Lung (tissue), 12 donors: ENCODE results near the gene FOXP4. TPM values are rescaled to one million over a fixed set of nuclear protein-coding genes. Genes with fewer than 3 reads are reported as not detected.

ENCODE experiments used
- ATAC-seq: fragments of 200-7000 bp; cut with Tn5 transposase; one replicate; pipeline ENCODE4 v1.9.1; 2020; ENCODE audit warnings: moderate number of reproducible peaks; ENCODE audit not compliant: insufficient read depth, low FRiP score
- DNase-seq, 3 donors: peaks; one replicate each; pipeline ENCODE4 v3.0.0-alpha.2; 2013 to 2017
- H3K27ac ChIP-seq, 2 donors: one replicate each; pipeline ENCODE4 v1.5.1; 2013; ENCODE audit warnings: mild to moderate bottlenecking in 2 of 2, moderate library complexity in 2 of 2, control low read depth in 1 of 2, inconsistent platforms in 1 of 2, low read depth in 1 of 2, low read length in 1 of 2
- H3K27me3 ChIP-seq, 3 donors: one replicate each; pipeline ENCODE4 v1.5.1; 2013; ENCODE audit warnings: low read length in 2 of 3; ENCODE audit not compliant: control insufficient read depth in 3 of 3, insufficient read depth in 3 of 3
- H3K36me3 ChIP-seq, 4 donors: one replicate each; pipeline ENCODE4 v1.5.1; 2013; ENCODE audit warnings: low read length in 4 of 4, mild to moderate bottlenecking in 1 of 4, moderate library complexity in 1 of 4; ENCODE audit not compliant: control insufficient read depth in 4 of 4, insufficient read depth in 4 of 4
- H3K4me1 ChIP-seq, 5 donors: one replicate each; pipeline ENCODE4 v1.5.1; 2013; ENCODE audit warnings: low read length in 5 of 5, mild to moderate bottlenecking in 2 of 5, moderate library complexity in 1 of 5; ENCODE audit not compliant: control insufficient read depth in 5 of 5, insufficient read depth in 5 of 5
- H3K4me3 ChIP-seq: one replicate; pipeline ENCODE4 v1.5.1; 2013; ENCODE audit warnings: mild to moderate bottlenecking, control low read depth, moderate library complexity
- H3K9ac ChIP-seq, 2 donors: one replicate each; pipeline ENCODE4 v1.5.1; 2013; ENCODE audit warnings: low read length in 2 of 2, control low read depth in 1 of 2; ENCODE audit not compliant: insufficient read depth in 1 of 2
- H3K9me3 ChIP-seq, 4 donors: one replicate each; pipeline ENCODE4 v1.5.1; 2013; ENCODE audit warnings: low read length in 3 of 4, mild to moderate bottlenecking in 1 of 4, moderate library complexity in 1 of 4; ENCODE audit not compliant: control insufficient read depth in 4 of 4, insufficient read depth in 3 of 4
- CTCF ChIP-seq: IDR thresholded peaks from 2 replicates; pipeline ENCODE4 v1.5.1; 2012; ENCODE audit warnings: mild to moderate bottlenecking; ENCODE audit errors: control extremely low read depth, extremely low read depth
- WGBS, 2 donors: extraction: QIAGEN DNeasy Blood & Tissue Kit; methylation state at CpG; one replicate each; pipeline ENCODE4 v1.1.7; 2013; 5-methylcytosine and 5-hydroxymethylcytosine counted together
- polyA plus RNA-seq, 2 donors: library from polyadenylated mRNA; stranded (reverse); fragments of 200-250 nt; gene quantifications; one replicate each; pipeline ENCODE4 v1.2.1, GENCODE V29; 2013
- total RNA-seq, 2 donors: library from RNA; depleted of rRNA in 1 of 2; stranded (reverse); fragments of >200 nt in 1 of 2; gene quantifications; one replicate each; pipeline ENCODE4 v1.2.1, GENCODE V29; 2014 to 2021
- donor health status: control.
- donor health status: control.
- donor health status: Bipolar disorder and iron deficiency.
- donor health status: healthy.
- donor health status: DM: yes; HTN: yes; CAD: no.

FOXP4 gene
- total and polyA plus RNA-seq, 4 donors, result 12.8 to 35.0 (median 22.2) TPM

- Histone ChIP-seq H3K27me3 (no peaks in the 10 kb centered on the region), H3K4me3 (no peak overlapping the region), H3K9me3 (peaks cover 0 to 1% (median 0%) of the 10 kb centered on the region in 4 donors), H3K9ac (no peak overlapping the region), H3K27ac (no peak overlapping the region), H3K36me3 (no peaks in the 10 kb centered on the region), H3K4me1 (peaks cover 0 to 10% (median 0%) of the 10 kb centered on the region in 5 donors)
- 52 to 73% methylated on average over 2 of the region's 2 CpGs for WGBS, 2 donors
- ATAC-seq (no peak), DNase-seq (no peak)
- no peak for TF ChIP-seq CTCF
These were observed 7.5 kb upstream of the FOXP4 start for GRCh38 chr6:41538556-41539182.

GRCh38 chr6:41539204-41539603, 7.0 kb upstream of the FOXP4 start:
- no peak for TF ChIP-seq CTCF
- Histone ChIP-seq H3K27ac (no peak overlapping the region), H3K4me3 (no peak overlapping the region), H3K36me3 (no peaks in the 10 kb centered on the region), H3K27me3 (no peaks in the 10 kb centered on the region), H3K9ac (no peak overlapping the region), H3K9me3 (peaks cover 0 to 1% (median 0%) of the 10 kb centered on the region in 4 donors), H3K4me1 (peaks cover 0 to 10% (median 0%) of the 10 kb centered on the region in 5 donors)
- DNase-seq (no peak), ATAC-seq (no peak)

- no peak for TF ChIP-seq CTCF
- Histone ChIP-seq H3K36me3 (no peaks in the 10 kb centered on the region), H3K4me1 (peaks cover 0 to 17% (median 8%) of the 10 kb centered on the region in 5 donors), H3K4me3 (no peak overlapping the region), H3K9ac (no peak overlapping the region), H3K9me3 (no peaks in the 10 kb centered on the region), H3K27me3 (peaks cover 0 to 5% (median 0%) of the 10 kb centered on the region in 3 donors), H3K27ac (no peak overlapping the region)
- ATAC-seq (no peak), DNase-seq (no peak)
- WGBS, 2 donors, result 90 to 92% methylated on average over 2 of the region's 2 CpGs
These were observed 4.8 kb upstream of the FOXP4 start for GRCh38 chr6:41541364-41541763.

GRCh38 chr6:41543087-41543486, 3.1 kb upstream of the FOXP4 start:
- DNase-seq (no peak), ATAC-seq (no peak)
- Histone ChIP-seq H3K36me3 (no peaks in the 10 kb centered on the region), H3K27ac (no peak overlapping the region), H3K27me3 (peaks cover 0 to 6% (median under 1%) of the 10 kb centered on the region in 3 donors), H3K4me3 (no peak overlapping the region), H3K4me1 (peaks cover 0 to 13% (median 10%) of the 10 kb centered on the region in 5 donors), H3K9ac (no peak overlapping the region), H3K9me3 (no peaks in the 10 kb centered on the region)
- no peak for TF ChIP-seq CTCF
- 91 to 97% methylated on average over 5 of the region's 5 CpGs for WGBS, 2 donors
